GM12878 (cell line): ENCODE data around the gene CCDC8. TPM values are rescaled to one million over a fixed set of nuclear protein-coding genes. Genes with fewer than 3 reads are reported as not detected.

Source experiments
- ASH2L ChIP-seq: fragments of 300-600, 200-600 bp; sonication (generic); IDR thresholded peaks from 2 replicates; pipeline ENCODE4 v1.6.1; 2017; ENCODE audit warnings: low read depth, mild to moderate bottlenecking, borderline replicate concordance
- BCL3 ChIP-seq: IDR thresholded peaks from 2 replicates; pipeline ENCODE4 v1.6.1; 2011; ENCODE audit warnings: borderline replicate concordance, low read depth, mild to moderate bottlenecking, moderate library complexity, low read length; ENCODE audit not compliant: insufficient read depth, poor library complexity, severe bottlenecking
- GABPA ChIP-seq: IDR thresholded peaks from 2 replicates; pipeline ENCODE4 v1.6.1; 2014; ENCODE audit warnings: antibody characterized with exemption, low read depth, mild to moderate bottlenecking, inconsistent platforms
- GATAD2B ChIP-seq: fragments of 450-650 bp; conservative IDR thresholded peaks from 2 replicates; pipeline ENCODE4 v1.6.1; 2017; ENCODE audit warnings: low read depth, mild to moderate bottlenecking, moderate library complexity
- IRF3 ChIP-seq: fragments of 450-650 bp; IDR thresholded peaks from 2 replicates; pipeline ENCODE4 v1.6.1; 2014; ENCODE audit warnings: mild to moderate bottlenecking
- IRF5 ChIP-seq: fragments of 450-650 bp; IDR thresholded peaks from 2 replicates; pipeline ENCODE4 v1.6.1; 2017; ENCODE audit warnings: borderline replicate concordance
- LARP7 ChIP-seq: fragments of 450-650 bp; IDR thresholded peaks from 2 replicates; pipeline ENCODE4 v1.6.1; 2017; ENCODE audit warnings: mild to moderate bottlenecking
- MYB ChIP-seq: fragments of 150-350 bp; IDR thresholded peaks from 2 replicates; pipeline ENCODE4 v1.6.1; 2014; ENCODE audit warnings: mild to moderate bottlenecking, low read depth, low read length, borderline replicate concordance
- NR2C1 ChIP-seq: fragments of 450-650 bp; IDR thresholded peaks from 2 replicates; pipeline ENCODE4 v1.6.1; 2017; ENCODE audit warnings: antibody characterized with exemption, mild to moderate bottlenecking, moderate library complexity
- PAX8 ChIP-seq: fragments of 450-650 bp; IDR thresholded peaks from 2 replicates; pipeline ENCODE4 v1.6.1; 2017; ENCODE audit warnings: mild to moderate bottlenecking, moderate library complexity
- PRDM15 ChIP-seq: fragments of 450-650 bp; formaldehyde crosslinking; IDR thresholded peaks from 2 replicates; pipeline ENCODE4 v1.4.0; 2020; ENCODE audit warnings: mild to moderate bottlenecking, moderate library complexity
- TCF12 ChIP-seq: IDR thresholded peaks from 2 replicates; pipeline ENCODE4 v1.6.1; 2011; ENCODE audit warnings: low read depth, mild to moderate bottlenecking, low read length
- ZNF24 ChIP-seq: fragments of 450-650 bp; IDR thresholded peaks from 2 replicates; pipeline ENCODE4 v1.6.1; 2017; ENCODE audit warnings: antibody characterized with exemption, mild to moderate bottlenecking
- polyA plus RNA-seq, 11 experiments: library from polyadenylated mRNA; depleted of rRNA in 4 of 11; unstranded in 6 of 11; stranded (reverse) in 5 of 11; fragments of >200 nt; fragmentation: Nextera tagmentation in 4 of 11; fragmentation: Illumina TruSeq in 1 of 11; extraction: Ambion mirVana in 4 of 11; extraction: Trizol in 1 of 11; gene quantifications; 1 replicate in 1 of 11; 2 replicates in 10 of 11; pipeline versions ENCODE4 v1.2.1 to v1.2.3, GENCODE V29; 2011 to 2016; ENCODE audit warnings: inconsistent platforms in 2 of 11, missing spikeins in 2 of 11, low read depth in 1 of 11
- total RNA-seq, 4 experiments: library from RNA; depleted of rRNA in 3 of 4; stranded (reverse); fragments of >200 nt in 3 of 4; fragmentation: Illumina TruSeq in 1 of 4; extraction: Trizol in 1 of 4; gene quantifications; 2 replicates each; pipeline versions ENCODE4 v1.2.1 to v1.2.3, GENCODE V29; 2013 to 2021

Gene CCDC8
- total and polyA plus RNA-seq, 10 of the 15 experiments (the other 5 are each of a cell fraction or from before 2014, with no cell fraction given) = under 0.01 to 0.15 (median 0.05) TPM; not detected in 5

GRCh38 chr19:46373491-46374359, 39.6 kb downstream of the CCDC8 start (continued):
- no peak for TF ChIP-seq PRDM15
- no peak for TF ChIP-seq IRF5
- TF ChIP-seq MYB = no peak
- TF ChIP-seq PAX8 = no peak
- TF ChIP-seq BCL3 = no peak
- no peak for TF ChIP-seq LARP7
- TF ChIP-seq NR2C1 = no peak
- no peak for TF ChIP-seq ZNF24
- no peak for TF ChIP-seq ASH2L
- TF ChIP-seq GABPA = no peak
- TF ChIP-seq GATAD2B = no peak
- no peak for TF ChIP-seq TCF12
- TF ChIP-seq IRF3 = no peak
